ENCODE data around the gene AQP10.
"Not testable (repeated sequence)": the region's sequence is repeated elsewhere in the genome, so short reads cannot be mapped to it uniquely, and the experiment has no call there.

AQP10 gene, protein sequence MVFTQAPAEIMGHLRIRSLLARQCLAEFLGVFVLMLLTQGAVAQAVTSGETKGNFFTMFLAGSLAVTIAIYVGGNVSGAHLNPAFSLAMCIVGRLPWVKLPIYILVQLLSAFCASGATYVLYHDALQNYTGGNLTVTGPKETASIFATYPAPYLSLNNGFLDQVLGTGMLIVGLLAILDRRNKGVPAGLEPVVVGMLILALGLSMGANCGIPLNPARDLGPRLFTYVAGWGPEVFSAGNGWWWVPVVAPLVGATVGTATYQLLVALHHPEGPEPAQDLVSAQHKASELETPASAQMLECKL

GRCh38 chr1:154320882-154321608, at the start of gene AQP10:
AQP10 (plus strand) TSS chr1:154321093; CDS start chr1:154321156, 63 bp downstream.
- no peak for DNase-seq

DNA sequence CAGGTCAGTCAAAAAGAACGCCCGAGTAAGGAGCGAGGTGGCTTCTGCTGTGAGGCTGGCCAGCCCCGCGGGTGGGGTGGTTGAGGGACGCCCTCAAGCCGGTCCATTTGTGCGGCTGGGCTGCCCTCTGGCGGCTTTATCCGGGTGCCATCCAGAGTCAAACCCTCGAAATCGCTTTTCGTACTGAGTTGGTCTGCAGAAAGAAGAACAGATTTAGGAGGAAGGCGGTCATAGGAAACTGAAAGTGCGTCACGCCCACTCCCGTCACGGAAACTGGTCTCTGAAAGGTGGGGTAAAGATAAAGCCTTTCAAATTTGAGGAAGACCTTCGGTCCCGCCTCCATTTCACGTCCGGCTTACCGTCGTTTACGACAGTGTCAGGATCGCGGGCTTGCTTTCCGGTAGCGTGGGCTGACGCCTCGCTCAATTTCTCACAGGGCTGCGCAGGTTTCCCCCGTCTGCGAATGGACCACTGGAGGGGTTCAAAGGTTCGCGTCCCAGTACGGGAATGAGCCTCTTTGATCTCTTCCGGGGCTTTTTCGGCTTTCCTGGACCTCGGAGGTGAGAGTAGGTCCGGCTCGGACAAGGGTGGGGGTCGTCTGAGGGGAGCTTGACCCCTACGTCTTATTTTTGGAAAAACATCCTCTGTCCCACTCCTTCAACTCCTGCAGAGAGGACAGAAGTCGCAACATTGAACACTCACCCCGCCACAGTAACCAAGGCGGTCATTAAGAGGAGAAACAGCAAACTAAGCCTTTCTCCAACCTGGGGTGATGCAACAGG, 48.5 kb upstream of the AQP10 start, which contains the start of gene HAX1:
Gene HAX1, plus strand, starts transcription at position 413 of the 782 bp plus-strand sequence. Its CDS starts 95 bp downstream, at position 508.
- DNase-seq: peak; percentile 98

DNA sequence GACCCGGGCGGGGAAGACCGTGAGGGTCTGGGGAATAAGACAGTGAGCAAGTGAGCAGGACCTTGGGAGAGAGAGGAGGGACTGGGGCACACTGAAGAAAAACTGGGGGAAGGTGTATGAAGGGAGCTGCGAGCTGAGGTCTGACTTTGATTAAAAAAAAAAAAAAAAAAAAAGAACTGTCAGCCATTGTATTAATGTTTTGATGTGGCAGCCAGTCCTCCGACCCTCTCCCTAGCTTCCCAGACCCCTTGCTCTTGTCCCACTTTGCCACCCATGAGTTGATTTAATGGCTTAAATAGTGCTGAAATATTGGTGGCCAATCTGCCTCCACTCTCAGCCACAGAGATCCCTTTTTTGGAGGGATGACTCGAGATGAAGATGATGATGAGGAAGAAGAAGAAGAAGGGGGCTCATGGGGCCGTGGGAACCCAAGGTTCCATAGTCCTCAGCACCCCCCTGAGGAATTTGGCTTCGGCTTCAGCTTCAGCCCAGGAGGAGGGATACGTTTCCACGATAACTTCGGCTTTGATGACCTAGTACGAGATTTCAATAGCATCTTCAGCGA, 47.8 kb upstream of the AQP10 start:
- no peak for DNase-seq

- DNase-seq: peak; percentile 26
These were observed 44.1 kb upstream of the AQP10 start for GRCh38 chr1:154276797-154277196.

DNA sequence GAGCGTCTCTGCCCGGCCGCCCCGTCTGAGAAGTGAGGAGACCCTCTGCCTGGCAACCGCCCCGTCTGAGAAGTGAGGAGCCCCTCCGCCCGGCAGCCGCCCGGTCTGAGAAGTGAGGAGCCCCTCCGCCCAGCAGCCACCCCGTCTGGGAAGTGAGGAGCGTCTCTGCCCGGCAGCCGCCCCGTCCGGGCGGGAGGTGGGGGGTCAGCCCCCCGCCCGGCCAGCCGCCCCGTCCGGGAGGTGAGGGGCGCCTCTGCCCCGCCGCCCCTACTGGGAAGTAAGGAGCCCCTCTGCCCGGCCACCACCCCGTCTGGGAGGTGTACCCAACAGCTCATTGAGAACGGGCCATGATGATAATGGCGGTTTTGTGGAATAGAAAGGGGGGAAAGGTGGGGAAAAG, 33.3 kb upstream of the AQP10 start:
- DNase-seq: not testable (repeated sequence)

DNA sequence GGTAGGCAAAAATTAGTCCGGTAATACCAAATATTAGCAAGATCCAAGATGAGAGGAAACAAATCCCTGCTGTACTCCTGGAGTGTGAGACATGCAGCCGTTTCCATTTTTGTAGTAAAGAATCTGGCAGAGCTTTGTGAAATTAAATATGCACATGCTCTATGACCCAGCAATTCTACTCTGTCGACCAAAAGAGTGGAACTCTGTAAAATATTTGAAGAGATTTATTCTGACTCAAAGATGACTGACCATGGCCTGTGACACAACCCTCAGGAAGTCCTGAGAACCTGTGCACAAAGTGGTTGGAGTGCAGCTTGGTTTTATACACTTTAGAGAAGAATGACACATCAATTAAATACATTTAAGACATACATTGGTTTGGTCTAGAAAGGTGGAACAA, 32.2 kb upstream of the AQP10 start:
- no peak for DNase-seq

GRCh38 chr1:154290921-154291320, 30.0 kb upstream of the AQP10 start:
- DNase-seq: no peak

DNA sequence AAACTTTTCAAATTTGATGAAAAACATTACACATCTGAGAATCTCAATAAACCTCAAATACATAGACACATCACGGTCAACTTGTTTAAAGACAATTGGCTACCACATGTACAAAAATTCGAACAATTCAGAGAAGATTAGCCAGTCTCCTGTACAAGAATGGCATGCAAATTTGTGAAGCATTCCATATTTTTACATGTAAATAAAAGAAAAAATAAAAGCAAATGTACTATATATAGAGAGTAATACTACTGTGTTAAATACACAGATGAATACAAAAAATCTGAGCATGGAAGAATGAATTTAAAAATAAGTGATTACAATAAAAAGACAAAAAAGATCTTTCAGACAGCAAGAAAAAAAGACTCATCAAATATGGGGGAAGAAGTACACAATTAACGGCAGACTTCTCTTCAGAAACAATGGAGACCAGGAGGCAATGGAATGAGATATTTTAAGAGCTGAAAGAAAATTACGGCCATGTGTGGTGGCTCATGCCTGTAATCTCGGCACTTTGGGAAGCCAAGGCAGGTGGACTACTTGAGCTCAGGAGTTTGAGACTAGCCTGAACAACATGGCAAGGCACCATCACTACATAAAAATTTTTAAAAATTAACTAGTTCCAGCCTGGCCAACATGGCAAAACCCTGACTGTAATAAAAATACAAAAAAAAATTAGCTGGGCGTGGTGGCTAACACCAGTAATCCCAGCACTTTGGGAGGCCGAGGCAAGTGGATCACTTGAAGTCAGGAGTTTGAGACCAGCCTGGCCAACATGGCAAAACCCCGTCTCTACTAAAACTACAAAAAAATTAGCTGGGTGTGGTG, 25.3 kb upstream of the AQP10 start:
- DNase-seq: no peak

- DNase-seq: no peak
These were observed 19.3 kb upstream of the AQP10 start for GRCh38 chr1:154301582-154301981.

- DNase-seq: peak; percentile 72
These were observed 16.1 kb upstream of the AQP10 start for GRCh38 chr1:154304664-154305337.

- no peak for DNase-seq
These were observed 14.7 kb upstream of the AQP10 start for GRCh38 chr1:154306151-154306550.

DNA sequence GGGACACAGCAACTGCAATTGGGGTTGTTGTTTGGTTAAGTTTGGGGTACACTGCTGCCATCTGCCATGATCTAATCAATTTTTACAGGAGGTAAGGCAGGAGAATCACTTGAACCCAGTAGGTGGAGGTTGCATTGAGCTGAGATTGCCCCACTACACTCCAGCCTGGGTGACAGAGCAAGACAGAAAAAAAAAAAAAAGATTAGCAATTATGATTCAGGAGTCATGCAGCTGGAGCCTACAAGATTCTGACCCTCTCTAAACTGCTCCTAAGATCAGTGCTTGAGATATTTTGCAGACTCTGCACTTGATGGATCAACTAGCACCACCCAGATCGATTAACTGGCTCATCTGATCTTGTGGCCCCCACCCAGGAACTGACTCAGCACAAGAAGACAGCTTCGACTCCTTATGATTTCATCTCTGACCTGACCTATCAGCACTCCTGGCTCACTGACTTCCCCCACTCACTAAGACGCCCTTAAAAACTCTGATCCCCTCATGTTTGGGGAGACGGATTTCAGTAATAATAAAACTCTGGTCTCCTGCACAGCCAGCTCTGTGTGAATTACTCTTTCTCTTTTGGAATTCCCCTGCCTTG, 13.1 kb upstream of the AQP10 start:
- peak; percentile 54 for DNase-seq

GRCh38 chr1:154309136-154309535, 11.8 kb upstream of the AQP10 start:
- DNase-seq: not testable (repeated sequence)

- not testable (repeated sequence) for DNase-seq
These were observed 8.4 kb upstream of the AQP10 start for GRCh38 chr1:154312229-154313065.

DNA sequence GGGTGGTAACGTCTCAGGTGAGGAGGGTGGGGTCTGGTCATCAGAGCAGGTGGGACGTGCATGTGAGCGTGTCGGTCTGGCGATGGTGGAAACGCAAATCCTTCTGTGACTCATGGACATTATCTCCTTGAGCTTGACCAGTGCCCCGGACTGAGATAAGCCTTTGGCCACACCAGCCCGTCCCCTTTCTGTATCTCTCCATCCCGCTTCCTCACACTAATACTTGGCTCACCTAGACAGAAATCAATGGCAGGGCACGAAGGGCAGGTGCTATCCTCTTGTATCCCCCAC, 7.9 kb upstream of the AQP10 start:
- no peak for DNase-seq

DNA sequence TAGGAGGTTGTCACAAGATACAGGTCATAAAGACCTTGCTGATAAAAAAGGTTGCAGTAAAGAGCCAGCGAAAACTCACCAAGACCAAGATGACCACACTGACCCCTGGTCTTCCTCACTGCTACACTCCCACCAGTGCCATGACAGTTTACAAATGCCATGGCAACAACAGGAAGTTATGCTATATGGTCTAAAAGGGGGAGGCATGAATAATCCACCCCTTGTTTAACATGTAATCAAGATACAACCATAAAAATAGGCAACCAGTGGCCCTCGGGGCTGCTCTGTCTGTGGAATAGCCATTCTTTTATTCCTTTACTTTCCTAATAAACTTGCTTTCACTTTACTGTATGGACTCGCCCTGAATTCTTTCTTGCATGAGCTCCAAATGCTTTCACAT, 6.7 kb upstream of the AQP10 start:
- not testable (repeated sequence) for DNase-seq

GRCh38 chr1:154316704-154317103, 4.2 kb upstream of the AQP10 start:
- no peak for DNase-seq

DNA sequence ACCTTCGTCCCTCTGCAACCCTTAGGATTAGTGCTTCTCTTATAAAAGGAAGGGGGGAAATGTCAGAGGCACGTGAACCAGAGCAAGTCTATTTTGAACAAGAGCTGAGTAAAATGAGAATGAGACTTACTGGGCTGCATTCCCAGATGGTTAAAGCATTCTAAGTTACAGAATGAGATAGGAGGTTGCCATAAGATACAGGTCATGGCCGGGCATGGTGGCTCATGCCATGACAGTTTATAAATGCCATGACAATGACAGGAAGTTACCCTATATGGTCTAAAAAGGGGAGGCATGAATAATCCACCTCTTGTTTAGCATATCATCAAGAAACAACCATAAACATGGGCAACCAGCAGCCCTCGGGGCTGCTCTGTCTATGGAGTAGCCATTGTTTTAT, 2.5 kb upstream of the AQP10 start:
- no peak for DNase-seq

- DNase-seq: not testable (repeated sequence)
These were observed 679 bp downstream of the AQP10 start for GRCh38 chr1:154321609-154321934.

DNA sequence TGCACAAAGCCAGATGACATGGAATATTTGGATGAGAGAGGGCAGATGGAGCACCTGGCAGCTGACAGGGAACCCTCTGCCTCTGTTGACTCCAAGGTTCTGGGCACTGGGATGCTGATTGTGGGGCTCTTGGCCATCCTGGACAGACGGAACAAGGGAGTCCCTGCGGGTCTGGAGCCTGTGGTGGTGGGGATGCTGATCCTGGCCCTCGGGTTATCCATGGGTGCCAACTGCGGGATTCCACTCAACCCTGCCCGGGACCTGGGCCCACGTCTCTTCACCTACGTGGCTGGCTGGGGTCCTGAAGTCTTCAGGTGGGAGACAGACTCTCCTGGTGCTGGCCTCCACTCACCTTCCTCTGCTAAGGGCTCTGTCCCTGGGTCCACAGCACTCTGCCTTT, 2.6 kb downstream of the AQP10 start:
- no peak for DNase-seq

DNA sequence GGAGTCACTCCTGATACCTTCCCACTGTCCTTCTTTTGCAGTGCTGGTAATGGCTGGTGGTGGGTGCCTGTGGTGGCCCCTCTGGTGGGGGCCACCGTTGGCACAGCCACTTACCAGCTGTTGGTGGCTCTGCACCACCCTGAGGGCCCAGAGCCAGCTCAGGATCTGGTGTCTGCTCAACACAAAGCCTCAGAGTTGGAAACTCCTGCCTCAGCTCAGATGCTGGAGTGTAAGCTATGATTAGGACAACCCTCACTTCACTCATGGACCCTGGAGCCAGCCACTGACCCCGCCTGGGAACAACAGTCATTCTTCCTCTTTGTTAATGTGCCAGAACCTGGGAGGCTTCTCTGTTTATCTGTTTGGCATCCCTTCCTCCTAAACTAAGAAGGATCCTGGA, 3.3 kb downstream of the AQP10 start:
- no peak for DNase-seq
